GM19035 (cell line): ENCODE results near the gene STMN1.
"Not testable (repeated sequence)": the region's sequence is repeated elsewhere in the genome, so short reads cannot be mapped to it uniquely, and the experiment has no call there.

ENCODE experiments used
- ATAC-seq: cut with Tn5 transposase; IDR thresholded peaks from one replicate; pipeline ENCODE4 v1.9.1; 2021; ENCODE audit not compliant: unreplicated experiment

STMN1 gene

GRCh38 chr1:25905680-25906643 is at the start of gene STMN1:
TSS of gene STMN1 (minus strand) at chr1:25906419. CDS start at chr1:25904676, 1,743 bp downstream.
- peak; percentile 52 for ATAC-seq

- no peak for ATAC-seq
Observed at GRCh38 chr1:25955553-25955952, 49.3 kb upstream of the STMN1 start.

GRCh38 chr1:25954282-25954938 is 48.2 kb upstream of the STMN1 start:
- no peak for ATAC-seq

GRCh38 chr1:25952841-25953401 is 46.7 kb upstream of the STMN1 start:
- ATAC-seq = no peak

GRCh38 chr1:25948641-25949040 is 42.4 kb upstream of the STMN1 start:
- ATAC-seq = no peak

- no peak for ATAC-seq
Observed at GRCh38 chr1:25947027-25947426, 40.8 kb upstream of the STMN1 start.

GRCh38 chr1:25945761-25946160 is 39.5 kb upstream of the STMN1 start:
- ATAC-seq = no peak

GRCh38 chr1:25944986-25945385 is 38.8 kb upstream of the STMN1 start:
- ATAC-seq = no peak

- not testable (repeated sequence) for ATAC-seq
Observed at GRCh38 chr1:25943511-25943910, 37.3 kb upstream of the STMN1 start.

GRCh38 chr1:25936947-25937346 is 30.7 kb upstream of the STMN1 start:
- ATAC-seq = no peak

GRCh38 chr1:25933479-25934365 is 27.5 kb upstream of the STMN1 start:
- no peak for ATAC-seq

- not testable (repeated sequence) for ATAC-seq
Observed at GRCh38 chr1:25932811-25933400, 26.7 kb upstream of the STMN1 start.

GRCh38 chr1:25932321-25932720 is 26.1 kb upstream of the STMN1 start:
- no peak for ATAC-seq

GRCh38 chr1:25929016-25929415 is 22.8 kb upstream of the STMN1 start:
- no peak for ATAC-seq

GRCh38 chr1:25927521-25928265 is 21.5 kb upstream of the STMN1 start:
- ATAC-seq = no peak

- ATAC-seq = no peak
Observed at GRCh38 chr1:25926731-25927496, 20.7 kb upstream of the STMN1 start.

- no peak for ATAC-seq
Observed at GRCh38 chr1:25924454-25924853, 18.2 kb upstream of the STMN1 start.

GRCh38 chr1:25922971-25923552 is 16.8 kb upstream of the STMN1 start:
- ATAC-seq = no peak
